Hepatocyte (in vitro differentiated cells): ENCODE results near the gene SMARCD3.

Experiments
- EZH2phosphoT487 ChIP-seq: fragments of 200-600 bp; sonication (generic); IDR thresholded peaks from one replicate; pipeline ENCODE4 v1.6.1; 2018; ENCODE audit warnings: antibody characterized with exemption, mild to moderate bottlenecking, low read depth, moderate library complexity; ENCODE audit not compliant: unreplicated experiment, severe bottlenecking
- TF ChIP-seq, protein P1 (sequence below): fragments of 200-600 bp; sonication (generic); IDR thresholded peaks from 2 replicates; pipeline ENCODE4 v1.5.1; 2016; ENCODE audit warnings: antibody characterized with exemption, mild to moderate bottlenecking; ENCODE audit not compliant: poor library complexity

DNA sequence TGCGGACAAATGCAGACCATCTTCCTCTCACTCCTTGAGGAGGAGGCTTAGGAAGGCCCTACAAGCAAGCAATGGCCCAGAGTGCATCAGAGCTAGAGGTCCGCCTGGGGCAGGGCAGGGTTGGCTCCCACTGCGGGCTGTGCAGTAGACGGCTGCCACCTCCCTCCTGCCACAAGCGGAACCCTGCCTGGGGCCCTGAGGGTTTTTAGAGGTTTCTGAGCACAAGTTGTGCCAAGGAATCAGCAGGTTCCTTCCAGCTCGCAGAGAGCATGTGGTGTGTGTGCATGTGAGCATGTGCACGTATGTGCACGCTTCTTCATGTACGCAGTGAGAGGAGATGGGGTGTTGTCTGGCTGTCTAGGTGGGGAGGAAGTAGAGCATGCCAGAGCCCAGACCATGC is 25.9 kb upstream of the SMARCD3 start:
- TF ChIP-seq, protein P1, sequence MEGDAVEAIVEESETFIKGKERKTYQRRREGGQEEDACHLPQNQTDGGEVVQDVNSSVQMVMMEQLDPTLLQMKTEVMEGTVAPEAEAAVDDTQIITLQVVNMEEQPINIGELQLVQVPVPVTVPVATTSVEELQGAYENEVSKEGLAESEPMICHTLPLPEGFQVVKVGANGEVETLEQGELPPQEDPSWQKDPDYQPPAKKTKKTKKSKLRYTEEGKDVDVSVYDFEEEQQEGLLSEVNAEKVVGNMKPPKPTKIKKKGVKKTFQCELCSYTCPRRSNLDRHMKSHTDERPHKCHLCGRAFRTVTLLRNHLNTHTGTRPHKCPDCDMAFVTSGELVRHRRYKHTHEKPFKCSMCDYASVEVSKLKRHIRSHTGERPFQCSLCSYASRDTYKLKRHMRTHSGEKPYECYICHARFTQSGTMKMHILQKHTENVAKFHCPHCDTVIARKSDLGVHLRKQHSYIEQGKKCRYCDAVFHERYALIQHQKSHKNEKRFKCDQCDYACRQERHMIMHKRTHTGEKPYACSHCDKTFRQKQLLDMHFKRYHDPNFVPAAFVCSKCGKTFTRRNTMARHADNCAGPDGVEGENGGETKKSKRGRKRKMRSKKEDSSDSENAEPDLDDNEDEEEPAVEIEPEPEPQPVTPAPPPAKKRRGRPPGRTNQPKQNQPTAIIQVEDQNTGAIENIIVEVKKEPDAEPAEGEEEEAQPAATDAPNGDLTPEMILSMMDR: no peak
- no peak for TF ChIP-seq EZH2phosphoT487
